ENCODE results near the gene CDYL2.
"Not testable (repeated sequence)": the region's sequence is repeated elsewhere in the genome, so short reads cannot be mapped to it uniquely, and the experiment has no call there.

The CDYL2 gene

DNA sequence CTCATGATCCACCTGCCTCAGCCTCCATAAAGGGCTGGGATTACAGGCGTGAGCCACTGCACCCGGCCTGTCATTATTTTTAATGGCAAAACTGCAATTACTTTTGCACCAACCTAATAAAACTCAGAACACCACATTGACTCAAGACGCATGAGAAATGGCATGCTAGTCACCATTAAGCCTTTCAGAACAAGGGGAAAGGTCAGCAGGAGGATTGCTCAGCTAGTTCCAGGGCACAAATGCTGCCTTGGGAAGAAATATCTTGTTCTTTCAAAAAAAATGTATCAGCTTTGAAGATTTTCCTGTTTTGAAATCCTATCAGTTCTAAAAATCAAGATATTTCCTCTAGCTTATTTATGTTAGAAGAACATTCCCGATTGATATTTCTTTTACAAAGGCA, 32.4 kb upstream of the CDYL2 start:
- Histone ChIP-seq H3K9ac (no peak overlapping the region), H3K4me3 (no peak overlapping the region), H3K4me1 (no peaks in the 10 kb centered on the region), H3K4me2 (no peak overlapping the region), H3K36me3 (no peaks in the 10 kb centered on the region), H3K27me3 (no peaks in the 10 kb centered on the region), H3K9me3 (peaks cover 4% of the 10 kb centered on the region; the same call in 1 of the 2 replicates), H3K27ac (no peak overlapping the region), H4K20me1 (no peaks in the 10 kb centered on the region)
- no peak for TF ChIP-seq Cebpa-rat (IDR thresholded peaks at IDR 0.05)

DNA sequence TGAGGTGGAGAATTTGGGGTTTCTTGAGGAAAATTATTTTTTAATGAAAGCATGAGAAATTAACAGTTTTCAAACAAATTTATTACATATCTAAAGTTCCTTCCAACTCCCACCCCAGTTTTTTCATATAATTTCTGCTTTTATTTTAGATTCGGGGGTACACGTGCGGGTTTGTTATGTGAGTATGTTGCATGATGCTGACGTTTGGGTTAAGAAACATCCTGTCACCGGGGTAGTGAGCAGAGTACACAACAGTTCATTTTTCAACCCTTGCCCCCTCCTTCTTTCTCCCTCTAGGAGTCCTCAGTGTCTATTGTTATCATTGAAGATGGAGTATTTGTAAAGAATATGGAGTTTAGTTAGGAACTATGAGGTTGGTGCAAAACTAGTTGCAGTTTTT, 31.8 kb upstream of the CDYL2 start:
- Histone ChIP-seq H3K4me1 (no peaks in the 10 kb centered on the region), H3K27ac (no peak overlapping the region), H3K9me3 (peaks cover 4% of the 10 kb centered on the region; the same call in 1 of the 2 replicates), H3K4me3 (no peak overlapping the region), H3K9ac (no peak overlapping the region), H3K4me2 (no peak overlapping the region), H4K20me1 (no peaks in the 10 kb centered on the region), H3K36me3 (no peaks in the 10 kb centered on the region), H3K27me3 (no peaks in the 10 kb centered on the region)
- no peak for TF ChIP-seq Cebpa-rat (IDR thresholded peaks at IDR 0.05)

DNA sequence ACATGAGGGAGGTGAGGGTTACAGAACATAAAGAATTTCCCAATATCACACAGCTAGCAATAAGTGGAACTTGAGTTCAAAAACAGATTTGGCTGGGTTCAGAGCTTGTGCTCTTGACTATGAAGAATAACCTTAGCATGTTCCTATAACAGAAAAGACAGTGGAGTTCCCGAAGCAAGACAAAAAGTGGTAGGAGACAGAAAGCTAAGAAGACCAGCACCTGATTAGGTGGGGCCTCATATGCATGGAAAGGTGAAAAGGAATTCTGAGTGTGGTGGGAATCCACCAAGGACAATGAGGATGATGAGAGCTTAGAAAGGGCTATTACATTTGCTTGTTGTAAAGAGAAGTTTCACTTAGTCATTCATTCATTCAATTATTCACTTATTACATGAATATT, 26.6 kb upstream of the CDYL2 start:
- Histone ChIP-seq H4K20me1 (no peaks in the 10 kb centered on the region), H3K4me1 (peaks cover 9% of the 10 kb centered on the region; the same call in 1 of the 2 replicates), H3K27ac (no peak overlapping the region), H3K36me3 (no peaks in the 10 kb centered on the region), H3K4me2 (no peak overlapping the region), H3K27me3 (no peaks in the 10 kb centered on the region), H3K9ac (no peak overlapping the region), H3K9me3 (no peaks in the 10 kb centered on the region), H3K4me3 (no peak overlapping the region)
- no peak for TF ChIP-seq Cebpa-rat (IDR thresholded peaks at IDR 0.05)

DNA sequence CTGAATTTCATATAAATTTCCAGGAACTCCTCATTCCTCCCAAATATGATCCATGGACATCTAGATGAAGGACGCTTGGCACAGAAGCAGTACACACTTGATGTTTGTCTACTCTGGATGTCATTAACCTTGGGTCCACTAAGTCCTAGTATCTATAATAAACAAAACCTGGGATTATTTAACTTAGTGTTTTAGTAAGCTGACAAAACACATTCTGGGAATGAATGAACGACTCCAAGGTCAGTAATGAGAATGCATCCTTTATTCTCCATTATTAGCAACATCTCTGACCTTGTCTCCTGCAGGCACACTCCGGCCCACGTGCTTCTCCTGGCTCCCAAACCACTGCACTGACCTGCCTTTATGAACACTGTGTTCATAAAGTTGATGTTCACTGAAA, 24.1 kb upstream of the CDYL2 start:
- H3K4me1 ChIP-seq = peaks cover 9% of the 10 kb centered on the region; the same call in 1 of the 2 replicates
- no peak for TF ChIP-seq Cebpa-rat (IDR thresholded peaks at IDR 0.05)
- no peaks in the 10 kb centered on the region for H4K20me1 ChIP-seq
- no peak overlapping the region for H3K4me3 ChIP-seq
- no peaks in the 10 kb centered on the region for H3K27me3 ChIP-seq
- no peak overlapping the region for H3K4me2 ChIP-seq
- H3K9me3 ChIP-seq = no peaks in the 10 kb centered on the region
- H3K27ac ChIP-seq = no peak overlapping the region
- H3K36me3 ChIP-seq = no peaks in the 10 kb centered on the region
- H3K9ac ChIP-seq = no peak overlapping the region

DNA sequence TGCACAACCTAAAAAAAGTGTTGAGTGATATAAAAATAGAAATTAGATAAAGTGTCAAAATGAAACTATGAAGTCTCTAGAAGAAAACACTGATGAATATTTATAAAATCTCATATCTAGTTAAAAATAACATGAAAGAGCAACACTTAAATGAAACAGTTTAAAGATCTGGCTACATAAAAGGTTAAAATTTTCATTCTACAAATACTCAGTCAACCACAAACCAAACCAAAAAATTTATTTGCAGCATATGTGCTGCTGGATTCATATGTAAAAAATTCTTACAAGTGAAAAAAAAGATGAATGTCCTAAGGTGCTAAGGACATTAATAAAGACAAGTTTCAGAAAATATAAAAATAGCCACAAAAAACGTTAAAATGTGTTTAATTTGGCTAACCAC, 22.6 kb upstream of the CDYL2 start:
- H4K20me1 ChIP-seq = no peaks in the 10 kb centered on the region
- no peaks in the 10 kb centered on the region for H3K36me3 ChIP-seq
- no peak for TF ChIP-seq Cebpa-rat (IDR thresholded peaks at IDR 0.05)
- no peaks in the 10 kb centered on the region for H3K27me3 ChIP-seq
- no peak overlapping the region for H3K9ac ChIP-seq
- H3K4me2 ChIP-seq = no peak overlapping the region
- no peak overlapping the region for H3K4me3 ChIP-seq
- peaks cover 9% of the 10 kb centered on the region; the same call in 1 of the 2 replicates for H3K4me1 ChIP-seq
- no peak overlapping the region for H3K27ac ChIP-seq
- no peaks in the 10 kb centered on the region for H3K9me3 ChIP-seq

DNA sequence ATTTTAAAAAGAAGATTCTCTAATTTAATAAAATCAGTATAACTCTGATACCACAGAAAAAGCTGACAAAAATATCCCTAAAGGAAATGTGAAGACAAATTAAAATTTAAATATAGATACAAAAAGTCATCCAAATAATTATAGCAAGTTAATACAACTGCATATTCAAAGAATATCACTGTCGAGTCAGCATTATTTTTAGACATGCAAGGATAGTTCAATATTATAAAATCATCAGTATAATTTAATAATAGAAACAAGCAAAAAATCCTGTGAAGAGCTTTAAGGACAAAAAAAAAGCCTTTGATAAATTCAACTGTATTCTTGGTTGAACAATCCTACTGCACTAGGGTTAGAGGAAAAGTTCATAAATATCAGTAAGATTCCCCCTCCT, 21.0 kb upstream of the CDYL2 start:
- Histone ChIP-seq H3K36me3 (no peaks in the 10 kb centered on the region), H3K4me3 (no peak overlapping the region), H3K27me3 (no peaks in the 10 kb centered on the region), H3K27ac (no peak overlapping the region), H4K20me1 (no peaks in the 10 kb centered on the region), H3K4me2 (no peak overlapping the region), H3K9ac (no peak overlapping the region), H3K4me1 (peaks cover 9% of the 10 kb centered on the region; the same call in 1 of the 2 replicates), H3K9me3 (no peaks in the 10 kb centered on the region)
- no peak for TF ChIP-seq Cebpa-rat (IDR thresholded peaks at IDR 0.05)

DNA sequence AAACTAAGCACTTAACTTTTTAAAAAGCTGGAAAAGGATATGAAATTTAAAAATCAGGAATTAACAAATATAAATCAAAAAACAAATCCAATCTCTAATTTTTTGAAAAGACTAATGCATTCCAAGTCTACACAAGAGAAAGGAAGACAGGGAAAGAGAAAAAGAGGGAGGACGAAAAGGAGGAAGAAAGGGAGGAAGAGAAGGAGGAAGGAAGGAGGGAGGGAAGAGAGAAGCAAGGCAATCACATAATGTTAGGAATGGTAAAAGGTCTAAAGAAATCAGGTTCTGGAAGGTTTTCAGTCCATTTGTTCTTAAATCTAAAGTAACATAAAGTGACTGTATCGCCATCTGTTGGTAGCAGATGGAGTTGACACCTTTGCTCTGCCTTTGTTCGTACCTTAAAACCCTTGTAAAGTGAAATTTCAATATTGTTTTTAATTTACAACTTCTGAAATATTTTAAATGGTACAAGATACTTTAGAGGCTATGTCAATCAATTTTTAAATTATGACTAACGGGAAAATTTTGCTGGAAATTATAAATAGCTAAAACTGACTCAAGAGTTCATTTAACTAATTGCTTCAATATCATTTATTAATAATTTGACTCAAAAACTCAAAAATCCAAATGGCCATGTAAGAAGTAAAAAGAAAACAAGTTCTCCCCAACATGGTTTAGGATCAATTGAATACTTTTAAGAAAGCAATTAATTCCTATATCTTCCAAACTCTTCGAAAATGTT, 20.4 kb upstream of the CDYL2 start:
- H3K9me3 ChIP-seq = no peaks in the 10 kb centered on the region
- no peaks in the 10 kb centered on the region for H3K36me3 ChIP-seq
- no peak overlapping the region for H3K9ac ChIP-seq
- peaks cover 9% of the 10 kb centered on the region; the same call in 1 of the 2 replicates for H3K4me1 ChIP-seq
- no peaks in the 10 kb centered on the region for H3K27me3 ChIP-seq
- H4K20me1 ChIP-seq = no peaks in the 10 kb centered on the region
- TF ChIP-seq Cebpa-rat (IDR thresholded peaks at IDR 0.05) = no peak
- no peak overlapping the region for H3K4me3 ChIP-seq
- no peak overlapping the region for H3K27ac ChIP-seq
- H3K4me2 ChIP-seq = no peak overlapping the region

DNA sequence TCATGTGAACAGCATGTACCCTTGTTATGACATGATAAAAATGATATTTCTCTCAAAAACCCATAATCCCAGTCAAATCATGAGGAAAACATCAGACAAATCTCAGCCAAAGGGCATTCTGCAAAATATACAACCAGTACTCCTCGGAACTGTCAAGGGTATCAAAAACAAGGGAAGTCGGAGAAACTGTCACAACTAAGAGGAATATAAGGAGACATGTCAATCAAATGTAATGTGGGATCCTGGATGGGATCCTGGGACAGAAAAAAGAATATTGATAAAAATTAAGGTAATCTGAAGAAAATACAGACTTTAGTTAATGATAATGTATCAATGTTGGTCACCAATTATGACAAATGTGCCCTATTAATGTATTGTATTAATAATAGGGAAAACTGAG, 15.6 kb upstream of the CDYL2 start:
- no peaks in the 10 kb centered on the region for H3K9me3 ChIP-seq
- no peak overlapping the region for H3K4me2 ChIP-seq
- no peak for TF ChIP-seq Cebpa-rat (IDR thresholded peaks at IDR 0.05)
- no peaks in the 10 kb centered on the region for H3K27me3 ChIP-seq
- H3K4me1 ChIP-seq = no peaks in the 10 kb centered on the region
- no peaks in the 10 kb centered on the region for H3K36me3 ChIP-seq
- H3K9ac ChIP-seq = no peak overlapping the region
- no peaks in the 10 kb centered on the region for H4K20me1 ChIP-seq
- no peak overlapping the region for H3K27ac ChIP-seq
- no peak overlapping the region for H3K4me3 ChIP-seq

DNA sequence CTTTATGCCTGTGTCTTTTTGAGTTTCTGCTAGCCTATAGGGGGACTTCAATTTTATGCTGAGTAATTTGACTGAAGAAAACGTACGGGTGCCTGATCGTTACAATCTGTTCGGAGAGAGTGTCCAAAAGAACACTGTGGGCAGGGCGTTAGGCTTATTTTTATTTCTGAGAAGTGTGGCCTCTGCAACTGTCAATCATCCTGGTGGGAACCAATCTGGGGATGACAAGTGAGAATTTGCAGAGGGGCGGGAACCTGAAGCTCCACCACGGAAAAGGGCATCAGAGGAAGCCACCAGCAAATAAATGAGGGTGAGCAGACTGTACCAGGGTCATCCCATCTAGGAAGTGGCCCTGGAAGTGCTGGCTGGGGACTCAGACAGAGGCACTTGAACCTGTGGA, 12.0 kb upstream of the CDYL2 start:
- Histone ChIP-seq H3K9ac (no peak overlapping the region), H3K4me3 (no peak overlapping the region), H4K20me1 (no peaks in the 10 kb centered on the region), H3K27ac (no peak overlapping the region), H3K27me3 (no peaks in the 10 kb centered on the region), H3K9me3 (no peaks in the 10 kb centered on the region), H3K36me3 (no peaks in the 10 kb centered on the region), H3K4me2 (no peak overlapping the region), H3K4me1 (no peaks in the 10 kb centered on the region)
- TF ChIP-seq Cebpa-rat (IDR thresholded peaks at IDR 0.05) = no peak

DNA sequence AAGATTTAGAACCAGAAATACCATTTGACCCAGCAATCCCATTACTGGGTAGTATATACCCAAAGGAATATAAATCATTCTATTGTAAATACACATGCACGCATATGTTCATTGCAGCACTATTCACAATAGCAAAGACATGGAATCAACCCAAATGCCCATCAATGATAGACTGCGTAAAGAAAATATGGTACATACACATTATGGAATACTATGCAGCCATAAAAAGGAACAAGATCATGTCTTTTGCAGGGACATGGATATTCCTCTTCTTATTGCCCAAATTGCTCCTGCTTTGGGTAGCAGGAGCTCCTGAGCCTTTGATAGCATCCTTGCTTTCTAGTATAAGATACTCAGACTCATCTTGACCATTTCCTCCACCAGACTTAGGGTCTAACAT, 10.9 kb upstream of the CDYL2 start:
- H3K36me3 ChIP-seq, H3K4me2 ChIP-seq, H3K9ac ChIP-seq: not testable (repeated sequence)

DNA sequence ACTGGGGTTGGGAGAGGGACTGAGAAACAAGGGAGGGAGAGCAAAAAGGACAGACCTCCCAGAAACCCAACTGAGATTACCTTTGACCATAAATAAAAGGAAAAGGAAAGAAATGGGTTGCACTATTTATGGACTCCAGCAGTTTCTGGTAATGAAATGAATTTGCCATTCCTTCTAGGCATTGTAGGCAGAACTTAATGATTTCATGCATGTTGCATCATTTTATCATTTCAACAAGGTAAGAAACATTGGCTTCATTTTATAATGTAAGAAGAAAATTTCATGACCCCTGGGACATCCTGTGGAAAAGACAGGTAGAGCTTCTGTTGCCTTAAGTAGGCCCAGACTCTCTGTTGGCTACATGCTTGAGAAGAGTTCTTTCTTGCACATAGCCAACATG, 8.2 kb upstream of the CDYL2 start:
- no peak overlapping the region for H3K27ac ChIP-seq
- no peak overlapping the region for H3K4me2 ChIP-seq
- H3K4me1 ChIP-seq = peaks cover 2% of the 10 kb centered on the region
- H3K4me3 ChIP-seq = no peak overlapping the region
- no peak for TF ChIP-seq Cebpa-rat (IDR thresholded peaks at IDR 0.05)
- H4K20me1 ChIP-seq = no peaks in the 10 kb centered on the region
- H3K9me3 ChIP-seq = no peaks in the 10 kb centered on the region
- H3K27me3 ChIP-seq = no peaks in the 10 kb centered on the region
- no peak overlapping the region for H3K9ac ChIP-seq
- no peaks in the 10 kb centered on the region for H3K36me3 ChIP-seq

More for the DNA sequence above, 10.9 kb upstream of the CDYL2 start:
- not testable (repeated sequence) for H3K4me3 ChIP-seq, H3K9me3 ChIP-seq, H3K4me1 ChIP-seq, H3K27me3 ChIP-seq, H3K27ac ChIP-seq, H4K20me1 ChIP-seq
